Body of pancreas (tissue), 4 donors: ENCODE results near the gene MGAT5.

Source experiments
- CTCF ChIP-seq, 7 experiments: fragments of 450-650 bp in 4 of 7; fragments of 200-600 bp in 3 of 7; sonication (generic) in 3 of 7; IDR thresholded peaks; one replicate each; pipeline ENCODE4 v1.5.1; 2016 to 2019; ENCODE audit warnings: antibody characterized with exemption in 7 of 7
- POLR2A ChIP-seq, 3 donors: fragments of 450-650 bp; IDR thresholded peaks; one replicate each; pipeline ENCODE4 v1.6.1; 2016; ENCODE audit warnings: antibody characterized with exemption in 3 of 3, mild to moderate bottlenecking in 2 of 3

GRCh38 chr2:134501476-134502091 is 247.7 kb downstream of the MGAT5 start:
- no peak for TF ChIP-seq POLR2A (IDR thresholded peaks at IDR 0.05)
- TF ChIP-seq CTCF (IDR thresholded peaks at IDR 0.05) = no peak
